ENCODE measurements around the gene IRF7.
A peak's percentile ranks its signal among the peaks of the same experiment; 100 is the strongest.

IRF7 gene

GRCh38 chr11:612961-613300 is 2.8 kb downstream of the IRF7 start:
- peak overlapping the region; percentile 75 for H3K27ac ChIP-seq
- H3K36me3 ChIP-seq: peaks cover 64% of the 10 kb centered on the region
- DNase-seq: no peak

GRCh38 chr11:612201-612960 is 3.4 kb downstream of the IRF7 start:
- TF ChIP-seq, protein P1, sequence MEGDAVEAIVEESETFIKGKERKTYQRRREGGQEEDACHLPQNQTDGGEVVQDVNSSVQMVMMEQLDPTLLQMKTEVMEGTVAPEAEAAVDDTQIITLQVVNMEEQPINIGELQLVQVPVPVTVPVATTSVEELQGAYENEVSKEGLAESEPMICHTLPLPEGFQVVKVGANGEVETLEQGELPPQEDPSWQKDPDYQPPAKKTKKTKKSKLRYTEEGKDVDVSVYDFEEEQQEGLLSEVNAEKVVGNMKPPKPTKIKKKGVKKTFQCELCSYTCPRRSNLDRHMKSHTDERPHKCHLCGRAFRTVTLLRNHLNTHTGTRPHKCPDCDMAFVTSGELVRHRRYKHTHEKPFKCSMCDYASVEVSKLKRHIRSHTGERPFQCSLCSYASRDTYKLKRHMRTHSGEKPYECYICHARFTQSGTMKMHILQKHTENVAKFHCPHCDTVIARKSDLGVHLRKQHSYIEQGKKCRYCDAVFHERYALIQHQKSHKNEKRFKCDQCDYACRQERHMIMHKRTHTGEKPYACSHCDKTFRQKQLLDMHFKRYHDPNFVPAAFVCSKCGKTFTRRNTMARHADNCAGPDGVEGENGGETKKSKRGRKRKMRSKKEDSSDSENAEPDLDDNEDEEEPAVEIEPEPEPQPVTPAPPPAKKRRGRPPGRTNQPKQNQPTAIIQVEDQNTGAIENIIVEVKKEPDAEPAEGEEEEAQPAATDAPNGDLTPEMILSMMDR (IDR thresholded peaks at IDR 0.05; ENCODE audit: low read depth, low read length): peak; percentile 55
- H3K4me3 ChIP-seq (ENCODE audit: low read depth, low read length): no peak overlapping the region
- H3K9me3 ChIP-seq (ENCODE audit: severe bottlenecking): no peaks in the 10 kb centered on the region
- peak; percentile 80 for DNase-seq
- H3K27me3 ChIP-seq (ENCODE audit: insufficient read depth, low read depth, severe bottlenecking): no peaks in the 10 kb centered on the region
- peak overlapping the region; percentile 75 for H3K27ac ChIP-seq
- H3K36me3 ChIP-seq: peaks cover 70% of the 10 kb centered on the region

More at GRCh38 chr11:612961-613300, 2.8 kb downstream of the IRF7 start:
- TF ChIP-seq, protein P1 (IDR thresholded peaks at IDR 0.05; ENCODE audit: low read depth, low read length): no peak
- no peaks in the 10 kb centered on the region for H3K27me3 ChIP-seq (ENCODE audit: insufficient read depth, low read depth, severe bottlenecking)
- no peak overlapping the region for H3K4me3 ChIP-seq (ENCODE audit: low read depth, low read length)
- H3K9me3 ChIP-seq (ENCODE audit: severe bottlenecking): no peaks in the 10 kb centered on the region

DNA sequence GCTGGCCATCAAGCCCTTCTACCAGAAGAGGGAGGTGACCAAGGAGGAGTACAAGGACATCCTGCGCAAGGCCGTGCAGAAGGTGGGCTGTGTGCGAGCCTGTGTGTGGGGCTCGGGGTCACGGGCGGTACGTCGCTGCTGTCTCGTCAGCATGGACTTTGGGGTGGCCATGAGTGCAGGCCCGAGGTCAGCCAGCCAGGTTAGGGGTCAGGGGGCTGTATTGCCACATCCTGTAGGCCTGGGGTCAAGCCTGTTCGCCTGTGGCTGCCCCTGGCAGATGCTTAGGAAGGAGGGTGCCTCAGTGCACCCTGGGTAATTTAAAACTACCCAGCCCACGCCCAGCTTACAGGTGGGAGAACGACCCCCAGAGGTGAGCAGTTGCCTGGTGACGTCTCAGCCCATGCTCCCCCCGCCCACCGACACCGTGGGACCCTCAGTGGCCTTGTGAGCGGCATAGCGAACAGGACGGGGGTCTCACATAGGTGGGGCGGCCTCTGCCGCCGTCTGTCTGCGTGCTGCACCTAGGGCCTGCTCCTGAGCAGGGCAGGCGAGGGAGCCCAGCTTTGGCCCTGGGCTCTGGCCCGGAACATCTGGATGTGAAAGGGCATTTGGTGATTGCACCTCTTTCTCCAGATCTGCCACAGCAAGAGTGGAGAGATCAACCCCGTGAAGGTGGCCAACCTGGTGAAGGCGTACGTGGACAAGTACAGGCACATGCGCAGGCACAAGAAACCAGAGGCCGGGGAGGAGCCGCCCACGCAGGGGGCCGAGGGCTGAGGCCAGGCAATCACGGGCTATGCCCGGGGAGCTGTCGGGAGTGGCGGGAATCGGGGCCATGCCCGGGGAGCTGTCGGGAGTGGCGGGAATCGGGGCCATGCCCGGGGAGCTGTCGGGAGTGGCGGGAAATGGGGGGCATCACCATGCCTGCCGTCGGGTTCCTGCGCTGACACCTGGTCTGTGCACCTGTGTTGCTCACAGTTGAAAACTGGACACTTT is 4.5 kb downstream of the IRF7 start:
- H3K36me3 ChIP-seq: peaks cover 81% of the 10 kb centered on the region

DNA sequence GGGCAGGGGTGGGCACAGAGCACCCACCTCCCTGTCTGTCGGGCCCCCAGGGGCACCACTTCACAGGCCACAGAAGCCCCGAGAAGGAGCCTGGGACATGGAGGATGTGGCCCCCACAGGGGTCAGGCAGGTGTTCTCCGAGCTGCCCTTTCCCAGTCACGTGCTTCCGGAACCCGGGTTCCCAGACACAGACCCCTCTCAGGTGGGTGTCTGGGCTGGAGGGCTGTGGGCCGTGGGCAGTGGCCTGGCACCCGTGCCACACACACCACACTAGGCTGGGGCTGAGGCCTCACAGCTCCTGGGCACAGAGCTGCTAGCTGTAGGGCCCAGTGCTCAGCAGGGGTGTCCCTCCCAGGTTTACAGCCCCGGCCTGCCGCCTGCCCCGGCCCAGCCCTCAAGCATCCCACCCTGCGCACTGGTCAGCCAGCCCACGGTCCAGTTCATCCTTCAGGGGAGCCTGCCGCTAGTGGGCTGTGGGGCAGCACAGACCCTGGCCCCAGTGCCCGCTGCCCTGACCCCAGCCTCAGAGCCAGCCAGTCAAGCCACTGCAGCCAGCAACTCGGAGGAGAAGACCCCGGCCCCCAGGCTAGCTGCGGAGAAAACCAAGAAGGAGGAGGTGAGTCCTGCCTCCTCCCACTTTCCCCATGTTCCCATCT is 5.5 kb downstream of the IRF7 start:
- H3K36me3 ChIP-seq: peaks cover 87% of the 10 kb centered on the region

More for the DNA sequence above, 4.5 kb downstream of the IRF7 start:
- H3K4me3 ChIP-seq (ENCODE audit: low read depth, low read length): no peak overlapping the region
- H3K27ac ChIP-seq: no peak overlapping the region
- TF ChIP-seq, protein P1 (IDR thresholded peaks at IDR 0.05; ENCODE audit: low read depth, low read length): no peak
- no peaks in the 10 kb centered on the region for H3K27me3 ChIP-seq (ENCODE audit: insufficient read depth, low read depth, severe bottlenecking)
- no peak for DNase-seq
- H3K9me3 ChIP-seq (ENCODE audit: severe bottlenecking): no peaks in the 10 kb centered on the region

GRCh38 chr11:609341-609811 is 6.4 kb downstream of the IRF7 start:
- Histone ChIP-seq H3K9me3 (ENCODE audit: severe bottlenecking) (no peaks in the 10 kb centered on the region), H3K27ac (no peak overlapping the region), H3K36me3 (peaks cover 90% of the 10 kb centered on the region), H3K4me3 (ENCODE audit: low read depth, low read length) (no peak overlapping the region), H3K27me3 (ENCODE audit: insufficient read depth, low read depth, severe bottlenecking) (no peaks in the 10 kb centered on the region)
- DNase-seq: no peak
- TF ChIP-seq, protein P1 (IDR thresholded peaks at IDR 0.05; ENCODE audit: low read depth, low read length): no peak

More for the DNA sequence above, 5.5 kb downstream of the IRF7 start:
- Histone ChIP-seq H3K27me3 (ENCODE audit: insufficient read depth, low read depth, severe bottlenecking) (no peaks in the 10 kb centered on the region), H3K4me3 (ENCODE audit: low read depth, low read length) (no peak overlapping the region), H3K9me3 (ENCODE audit: severe bottlenecking) (no peaks in the 10 kb centered on the region), H3K27ac (no peak overlapping the region)
- DNase-seq: no peak
- TF ChIP-seq, protein P1 (IDR thresholded peaks at IDR 0.05; ENCODE audit: low read depth, low read length): no peak
